Panc1 (cell line): ENCODE results near the gene ST7L. TPM values are rescaled to one million over a fixed set of nuclear protein-coding genes. Genes with fewer than 3 reads are reported as not detected.

ENCODE experiments used
- ATAC-seq: fragments of 200-7000 bp; cut with Tn5 transposase; 2 replicates; pipeline ENCODE4 v1.9.1; 2020; ENCODE audit warnings: mild to moderate bottlenecking, moderate library complexity
- Bru-seq: library from RNA; stranded (reverse); fragments of 400-500 nt; gene quantifications from one replicate; lab custom pipeline; 2021; lab: Mats Ljungman, UMichigan
- BruChase-seq, 2 experiments: library from RNA; stranded (reverse); fragments of 400-500 nt; gene quantifications; one replicate each; lab custom pipeline; 2021; lab: Mats Ljungman, UMichigan
- BruUV-seq: library from RNA; stranded (reverse); fragments of 400-500 nt; replicated peaks from 2 replicates; lab custom pipeline; 2021; lab: Mats Ljungman, UMichigan
- CTCF ChIA-PET: fragments of 300-600 bp; sonication (Branson Sonifier 250); formaldehyde crosslinking; loops from one replicate; lab custom pipeline; 2022; ENCODE audit warnings: antibody characterized with exemption; lab: Charles Lee
- POLR2A ChIA-PET: fragments of 300-600 bp; sonication (Branson Sonifier 250); formaldehyde crosslinking; loops from one replicate; lab custom pipeline; 2022; ENCODE audit warnings: antibody characterized with exemption; lab: Charles Lee
- DNase-seq: peaks from one replicate; pipeline ENCODE4 v3.0.0-alpha.2; 2010; ENCODE audit warnings: low read depth, low spot score
- H3K27ac ChIP-seq: 2 replicates; pipeline ENCODE4 v1.5.1; 2011; ENCODE audit warnings: mild to moderate bottlenecking, low read length, inconsistent platforms
- H3K27me3 ChIP-seq: fragments of 200-500 bp; sonication (Bioruptor generic); 2 replicates; pipeline ENCODE4 v1.6.0; 2014; ENCODE audit warnings: low read length, inconsistent platforms; ENCODE audit not compliant: control insufficient read depth, insufficient read depth
- H3K36me3 ChIP-seq: fragments of 200-500 bp; sonication (Bioruptor generic); 2 replicates; pipeline ENCODE4 v1.5.1; 2014; ENCODE audit warnings: inconsistent platforms, mild to moderate bottlenecking, low read length, moderate library complexity; ENCODE audit not compliant: control insufficient read depth, insufficient read depth
- H3K4me1 ChIP-seq: 2 replicates; pipeline ENCODE4 v1.5.1; 2011; ENCODE audit warnings: inconsistent platforms, mild to moderate bottlenecking, low read length, moderate library complexity; ENCODE audit not compliant: control insufficient read depth, insufficient read depth
- H3K4me3 ChIP-seq, 2 experiments: 2 replicates each; pipeline ENCODE4 v1.5.1; 2011 to 2012; ENCODE audit warnings: low read depth in 2 of 2, low read length in 2 of 2, mild to moderate bottlenecking in 2 of 2, inconsistent platforms in 1 of 2, moderate library complexity in 1 of 2
- H3K9me3 ChIP-seq: fragments of 200-500 bp; sonication (Bioruptor generic); 2 replicates; pipeline ENCODE4 v1.5.1; 2014; ENCODE audit warnings: low read depth, mild to moderate bottlenecking, inconsistent platforms, low read length, moderate library complexity; ENCODE audit not compliant: control insufficient read depth, insufficient read depth
- CTCF ChIP-seq: fragments of 450-650 bp; IDR thresholded peaks from 2 replicates; pipeline ENCODE4 v1.5.1; 2017; ENCODE audit warnings: mild to moderate bottlenecking
- POLR2AphosphoS5 ChIP-seq: IDR thresholded peaks from 2 replicates; pipeline ENCODE4 v1.6.1; 2012; ENCODE audit warnings: mild to moderate bottlenecking, low read depth, low read length, moderate library complexity
- REST ChIP-seq, 2 experiments: IDR thresholded peaks; 2 replicates each; pipeline ENCODE4 v1.6.1; 2011 to 2012; ENCODE audit warnings: low read depth in 2 of 2, control low read depth in 1 of 2, low read length in 1 of 2, mild to moderate bottlenecking in 1 of 2, moderate library complexity in 1 of 2; ENCODE audit not compliant: insufficient read depth in 1 of 2
- SIN3A ChIP-seq: IDR thresholded peaks from 2 replicates; pipeline ENCODE4 v1.6.1; 2012; ENCODE audit warnings: low read depth, mild to moderate bottlenecking, low read length, moderate library complexity, borderline replicate concordance; ENCODE audit not compliant: insufficient read depth
- TCF7L2 ChIP-seq: IDR thresholded peaks from 2 replicates; pipeline ENCODE4 v1.6.1; 2011; ENCODE audit warnings: mild to moderate bottlenecking, low read depth, low read length, inconsistent platforms
- in situ Hi-C: cut with HindIII; loops from 2 replicates; pipeline ENCODE4 v1.10.0; 2016; ENCODE audit warnings: low sequenced_read_pairs, low pct_unique_long_range_greater_than_20kb
- intact Hi-C: fragments of 100-400 bp; cut with micrococcal nuclease; formaldehyde crosslinking; loops from one replicate; pipeline ENCODE4 v1.10.0; 2022; ENCODE audit not compliant: unreplicated experiment
- long read RNA-seq: library from polyadenylated mRNA; unstranded; transcript quantifications from one replicate; pipeline ENCODE4 v2.0.0, GENCODE V29; 2021; ENCODE audit not compliant: unreplicated experiment
- polyA plus RNA-seq: library from polyadenylated mRNA; unstranded; fragments of >200 nt; gene quantifications from one replicate; pipeline ENCODE4 v1.2.1, GENCODE V29; 2012; ENCODE audit warnings: missing spikeins; ENCODE audit not compliant: insufficient read length
- total RNA-seq: library from RNA; stranded (reverse); gene quantifications from one replicate; pipeline ENCODE4 v1.2.1, GENCODE V29; 2021; ENCODE audit not compliant: unreplicated experiment

The ST7L gene
- total RNA-seq (13.4 TPM), Bru-seq, nascent RNA (percentile 73 among the genes with signal in this experiment), BruChase-seq, experiment 1, labeled RNA remaining after a 2-hour chase (percentile 71 among the genes with signal in this experiment), BruChase-seq, experiment 2, labeled RNA remaining after a 6-hour chase (percentile 66 among the genes with signal in this experiment)
- polyA plus RNA-seq: 12.6 TPM
- long read RNA-seq, full-length matches to known transcripts: 6 of 25 reads
- long read RNA-seq, partial matches to known transcripts: 4 of 25 reads
- long read RNA-seq, other reads (novel, unspliced or antisense): 15 of 25 reads

GRCh38 chr1:112618721-112619517 is at the start of gene ST7L:
Gene ST7L (minus strand): TSS chr1:112619141. CDS start chr1:112619113, 28 bp downstream.
- ChIA-PET POLR2A (interaction anchor here (0.6 kb wide), 1 partner anchor 80 kb away, joined by 6 read pairs; no protein-coding TSS in a partner anchor), CTCF (no interaction called here)
- Histone ChIP-seq H3K27ac (peak within 1 kb of the TSS; percentile 99), H3K9me3 (no peaks in the 10 kb centered on the region), H3K36me3 (peaks cover 14% of the 10 kb centered on the region), H3K4me1 (peaks cover 9% of the 10 kb centered on the region; the same call in 1 of the 2 replicates), H3K4me3 (peak within 1 kb of the TSS; percentile 96 to 97), H3K27me3 (no peaks in the 10 kb centered on the region)
- peak; percentile 73 for ATAC-seq
- intact Hi-C loops (loop anchor here (10.0 kb wide), 1 partner anchor 114 kb away; the partner anchor contains the start of gene WNT2B), in situ Hi-C loops (no loop called here)
- TF ChIP-seq POLR2AphosphoS5: peak; percentile 48; the same call in 1 of the 2 replicates
- no peak; a peak in 1 of 4 replicates for TF ChIP-seq REST (IDR thresholded peaks at IDR 0.05; ENCODE audit: insufficient read depth in 1 of 2, low read depth in 2 of 2, low read length in 1 of 2)
- BruUV-seq: no TSS peak
- no peak for DNase-seq

GRCh38 chr1:112666946-112667345 is 48.0 kb upstream of the ST7L start:
- no TSS peak for BruUV-seq
- TF ChIP-seq REST (IDR thresholded peaks at IDR 0.05; ENCODE audit: insufficient read depth in 1 of 2, low read depth in 2 of 2, low read length in 1 of 2) (no peak), CTCF (no peak), TCF7L2 (no peak), POLR2AphosphoS5 (no peak), SIN3A (no peak)
- intact Hi-C loops (no loop called here), in situ Hi-C loops (no loop called here)
- Histone ChIP-seq H3K9me3 (no peaks in the 10 kb centered on the region), H3K27ac (no peak overlapping the region), H3K4me1 (no peaks in the 10 kb centered on the region; the same call in 1 of the 2 replicates), H3K27me3 (no peaks in the 10 kb centered on the region), H3K36me3 (peaks cover 10% of the 10 kb centered on the region), H3K4me3 (no peak overlapping the region)
- DNase-seq: no peak
- CTCF ChIA-PET: no interaction called here
- ATAC-seq: no peak
- POLR2A ChIA-PET: no interaction called here
